Measurements from ENCODE around the gene STK11IP. TPM values are rescaled to one million over a fixed set of nuclear protein-coding genes. Genes with fewer than 3 reads are reported as not detected.

Gene STK11IP
- total and polyA plus RNA-seq, 9 donors = 12.7 to 23.8 (median 18.9) TPM

DNA sequence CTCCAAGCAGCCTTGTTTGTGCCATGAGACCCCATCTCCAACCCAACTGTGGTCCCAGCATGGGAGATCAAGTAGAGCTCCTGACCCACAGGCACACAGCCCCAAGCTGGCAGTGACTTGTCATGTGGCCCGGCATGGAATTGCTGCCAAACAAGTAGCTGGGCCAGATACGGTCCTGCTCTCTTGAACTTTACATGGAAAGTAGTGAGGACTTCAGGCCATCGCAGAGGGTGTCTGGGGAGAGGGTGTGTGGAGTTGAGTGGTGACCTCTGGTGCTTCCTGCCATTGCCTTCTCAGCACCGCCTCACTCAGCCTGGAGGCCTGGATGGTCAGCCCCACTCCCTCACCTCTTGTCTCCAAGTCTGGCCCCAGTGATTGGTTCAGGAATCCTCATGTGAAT is 18.9 kb downstream of the STK11IP start:
- no peak for DNase-seq
- Histone ChIP-seq H3K27ac (ENCODE audit: low read length) (no peak overlapping the region), H3K9me3 (replicated peaks; ENCODE audit: control insufficient read depth, low read depth, low read length) (no peaks in the 10 kb centered on the region), H3K4me3 (ENCODE audit: low read length) (no peak overlapping the region), H3K27me3 (ENCODE audit: control insufficient read depth, insufficient read depth, low read length) (no peaks in the 10 kb centered on the region), H3K36me3 (ENCODE audit: control insufficient read depth, insufficient read depth, low read length) (peaks cover 38% of the 10 kb centered on the region), H3K4me1 (ENCODE audit: control insufficient read depth, insufficient read depth, low read length) (peaks cover 13% of the 10 kb centered on the region)
- 79% methylated on average over 4 of the region's 4 CpGs for WGBS (ENCODE audit: insufficient coverage)

DNA sequence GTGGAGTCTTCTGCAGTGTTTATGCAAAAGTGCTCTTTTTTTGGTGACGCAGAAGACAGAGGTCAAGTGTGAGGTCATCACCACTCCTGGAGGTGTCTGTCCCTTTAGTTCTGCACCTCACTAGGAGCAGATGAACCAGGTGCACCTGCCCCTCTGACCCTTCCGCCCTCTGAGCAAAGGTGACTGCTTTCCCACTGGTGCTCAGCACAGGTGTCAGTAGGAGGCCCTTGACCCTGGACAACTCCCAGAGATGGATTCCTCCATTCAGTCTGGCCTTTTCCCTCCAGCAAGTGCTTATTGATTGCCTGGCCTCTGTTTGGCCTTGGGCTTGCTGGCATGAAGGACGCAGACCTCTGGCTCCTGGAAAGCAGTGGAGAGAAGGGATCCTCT is 21.1 kb downstream of the STK11IP start:
- Histone ChIP-seq H3K27ac (ENCODE audit: low read length) (no peak overlapping the region), H3K4me1 (ENCODE audit: control insufficient read depth, insufficient read depth, low read length) (peaks cover 5% of the 10 kb centered on the region), H3K27me3 (ENCODE audit: control insufficient read depth, insufficient read depth, low read length) (no peaks in the 10 kb centered on the region), H3K4me3 (ENCODE audit: low read length) (no peak overlapping the region), H3K36me3 (ENCODE audit: control insufficient read depth, insufficient read depth, low read length) (peaks cover 25% of the 10 kb centered on the region), H3K9me3 (replicated peaks; ENCODE audit: control insufficient read depth, low read depth, low read length) (no peaks in the 10 kb centered on the region)
- DNase-seq = no peak
- WGBS (ENCODE audit: insufficient coverage) = 89% methylated on average over 2 of the region's 3 CpGs

GRCh38 chr2:219619235-219619634 is 21.6 kb downstream of the STK11IP start:
- WGBS (ENCODE audit: insufficient coverage) = no CpG with 5 or more reads among the region's 4 CpGs
- H3K27me3 ChIP-seq (ENCODE audit: control insufficient read depth, insufficient read depth, low read length) = no peaks in the 10 kb centered on the region
- H3K36me3 ChIP-seq (ENCODE audit: control insufficient read depth, insufficient read depth, low read length) = peaks cover 23% of the 10 kb centered on the region
- H3K27ac ChIP-seq (ENCODE audit: low read length) = no peak overlapping the region
- H3K9me3 ChIP-seq (replicated peaks; ENCODE audit: control insufficient read depth, low read depth, low read length) = no peaks in the 10 kb centered on the region
- no peak for DNase-seq
- H3K4me3 ChIP-seq (ENCODE audit: low read length) = no peak overlapping the region
- H3K4me1 ChIP-seq (ENCODE audit: control insufficient read depth, insufficient read depth, low read length) = peaks cover 4% of the 10 kb centered on the region

- H3K27me3 ChIP-seq (ENCODE audit: control insufficient read depth, insufficient read depth, low read length) = peaks cover 4% of the 10 kb centered on the region
- no peak for DNase-seq
- H3K27ac ChIP-seq (ENCODE audit: low read length) = no peak overlapping the region
- 86% methylated on average over 1 of the region's 6 CpGs for WGBS (ENCODE audit: insufficient coverage)
- peaks cover 10% of the 10 kb centered on the region for H3K36me3 ChIP-seq (ENCODE audit: control insufficient read depth, insufficient read depth, low read length)
- peaks cover 6% of the 10 kb centered on the region for H3K4me1 ChIP-seq (ENCODE audit: control insufficient read depth, insufficient read depth, low read length)
- H3K9me3 ChIP-seq (replicated peaks; ENCODE audit: control insufficient read depth, low read depth, low read length) = no peaks in the 10 kb centered on the region
- H3K4me3 ChIP-seq (ENCODE audit: low read length) = no peak overlapping the region
Measured at GRCh38 chr2:219620546-219620945, 22.9 kb downstream of the STK11IP start.

- no peak for DNase-seq
- H3K9me3 ChIP-seq (replicated peaks; ENCODE audit: control insufficient read depth, low read depth, low read length) = no peaks in the 10 kb centered on the region
- H3K4me3 ChIP-seq (ENCODE audit: low read length) = no peak overlapping the region
- no peaks in the 10 kb centered on the region for H3K36me3 ChIP-seq (ENCODE audit: control insufficient read depth, insufficient read depth, low read length)
- H3K27me3 ChIP-seq (ENCODE audit: control insufficient read depth, insufficient read depth, low read length) = peaks cover 12% of the 10 kb centered on the region
- no CpG with 5 or more reads among the region's 4 CpGs for WGBS (ENCODE audit: insufficient coverage)
- H3K4me1 ChIP-seq (ENCODE audit: control insufficient read depth, insufficient read depth, low read length) = peaks cover 8% of the 10 kb centered on the region
- H3K27ac ChIP-seq (ENCODE audit: low read length) = no peak overlapping the region
Measured at GRCh38 chr2:219621935-219622334, 24.3 kb downstream of the STK11IP start.

DNA sequence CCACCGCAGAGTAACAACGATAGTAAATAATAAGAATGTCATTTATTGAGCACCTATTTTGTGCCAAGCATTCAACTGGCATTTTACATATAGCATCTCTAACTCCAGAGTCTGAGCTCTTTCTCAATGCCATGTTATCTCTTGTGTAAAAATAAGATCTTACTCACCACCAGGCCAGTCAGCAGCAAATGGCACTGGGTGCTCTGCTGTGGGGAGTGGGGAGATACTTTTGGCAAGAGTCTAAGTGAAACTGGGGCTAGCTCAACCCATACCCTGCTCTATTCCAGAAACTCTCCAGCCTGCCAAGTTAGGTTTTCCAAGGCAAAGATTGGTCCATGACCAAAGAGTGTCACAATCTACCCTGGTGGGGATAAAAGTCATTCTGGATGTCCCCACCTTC is 24.8 kb downstream of the STK11IP start:
- no CpG with 5 or more reads among the region's 2 CpGs for WGBS (ENCODE audit: insufficient coverage)
- DNase-seq = no peak

DNA sequence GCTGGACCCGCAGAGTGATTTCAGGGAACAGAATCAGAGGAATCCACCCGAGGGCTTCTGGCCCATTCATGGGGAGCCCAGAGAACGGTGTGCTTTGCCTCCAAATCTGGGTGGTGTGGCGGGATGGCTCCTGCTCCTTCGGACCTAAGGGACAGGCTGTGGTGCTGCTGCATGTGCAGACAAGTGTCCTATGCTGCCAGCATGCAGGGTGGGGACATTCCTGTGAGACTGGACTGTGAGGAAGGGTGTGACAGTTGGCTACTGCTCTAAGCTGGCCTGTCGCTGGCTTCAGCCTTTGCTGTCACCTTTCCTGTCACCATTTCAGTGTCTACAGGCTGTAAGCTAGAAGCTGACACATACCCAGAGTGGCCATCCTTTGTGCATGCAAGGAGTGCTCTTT is 26.9 kb downstream of the STK11IP start:
- Histone ChIP-seq H3K27ac (ENCODE audit: low read length) (no peak overlapping the region), H3K9me3 (replicated peaks; ENCODE audit: control insufficient read depth, low read depth, low read length) (no peaks in the 10 kb centered on the region), H3K4me3 (ENCODE audit: low read length) (no peak overlapping the region), H3K4me1 (ENCODE audit: control insufficient read depth, insufficient read depth, low read length) (peaks cover 22% of the 10 kb centered on the region), H3K36me3 (ENCODE audit: control insufficient read depth, insufficient read depth, low read length) (no peaks in the 10 kb centered on the region), H3K27me3 (ENCODE audit: control insufficient read depth, insufficient read depth, low read length) (peaks cover 20% of the 10 kb centered on the region)
- DNase-seq = no peak
- WGBS (ENCODE audit: insufficient coverage) = 88% methylated on average over 4 of the region's 6 CpGs

More for the DNA sequence above, 24.8 kb downstream of the STK11IP start:
- peaks cover 12% of the 10 kb centered on the region for H3K27me3 ChIP-seq (ENCODE audit: control insufficient read depth, insufficient read depth, low read length)
- H3K27ac ChIP-seq (ENCODE audit: low read length) = no peak overlapping the region
- no peaks in the 10 kb centered on the region for H3K36me3 ChIP-seq (ENCODE audit: control insufficient read depth, insufficient read depth, low read length)
- no peak overlapping the region for H3K4me3 ChIP-seq (ENCODE audit: low read length)
- no peaks in the 10 kb centered on the region for H3K9me3 ChIP-seq (replicated peaks; ENCODE audit: control insufficient read depth, low read depth, low read length)
- peaks cover 10% of the 10 kb centered on the region for H3K4me1 ChIP-seq (ENCODE audit: control insufficient read depth, insufficient read depth, low read length)

DNA sequence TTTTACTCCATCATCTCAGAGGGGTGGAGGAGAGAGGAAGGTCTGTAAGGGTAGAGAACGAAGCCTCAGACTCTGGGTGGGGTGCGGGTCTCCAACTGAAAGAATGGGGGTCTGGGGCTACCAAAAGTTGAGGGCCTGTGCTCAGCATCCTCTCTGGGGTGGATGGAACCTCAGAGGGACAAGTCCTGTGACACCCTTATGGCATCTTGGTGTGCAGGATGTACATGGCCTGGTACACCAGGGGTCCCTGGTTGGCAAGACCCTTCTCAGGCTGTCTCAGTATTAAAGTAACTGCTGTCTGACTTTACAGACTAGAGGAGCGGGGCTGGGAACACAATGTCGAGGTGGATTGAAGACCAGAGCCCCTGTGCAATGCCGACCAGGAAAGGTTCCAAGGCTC is 27.5 kb downstream of the STK11IP start:
- Histone ChIP-seq H3K27ac (ENCODE audit: low read length) (no peak overlapping the region), H3K4me3 (ENCODE audit: low read length) (no peak overlapping the region), H3K9me3 (replicated peaks; ENCODE audit: control insufficient read depth, low read depth, low read length) (no peaks in the 10 kb centered on the region), H3K27me3 (ENCODE audit: control insufficient read depth, insufficient read depth, low read length) (peaks cover 20% of the 10 kb centered on the region), H3K36me3 (ENCODE audit: control insufficient read depth, insufficient read depth, low read length) (no peaks in the 10 kb centered on the region), H3K4me1 (ENCODE audit: control insufficient read depth, insufficient read depth, low read length) (peaks cover 24% of the 10 kb centered on the region)
- WGBS (ENCODE audit: insufficient coverage) = 94% methylated on average over 3 of the region's 5 CpGs
- DNase-seq = no peak

DNA sequence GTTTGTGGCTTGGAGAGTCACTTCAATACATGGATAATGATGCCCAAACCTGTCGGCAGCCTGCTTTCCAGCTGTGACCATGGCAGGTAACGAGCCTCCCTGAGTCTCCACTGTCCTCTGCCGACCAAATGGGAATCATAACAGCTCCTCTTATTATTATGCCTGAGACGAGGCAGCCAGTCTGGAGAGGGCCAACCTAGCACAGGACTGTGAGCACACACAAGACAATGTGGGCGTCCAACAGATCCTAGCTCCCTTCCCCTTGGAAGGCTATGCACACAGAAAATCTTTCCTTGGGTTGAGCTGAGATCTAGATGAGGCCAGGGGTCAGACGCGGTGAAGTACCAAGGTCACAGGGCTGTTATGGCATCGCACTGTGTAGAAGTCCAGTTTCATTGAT is 28.9 kb downstream of the STK11IP start:
- Histone ChIP-seq H3K4me3 (ENCODE audit: low read length) (no peak overlapping the region), H3K9me3 (replicated peaks; ENCODE audit: control insufficient read depth, low read depth, low read length) (no peaks in the 10 kb centered on the region), H3K27me3 (ENCODE audit: control insufficient read depth, insufficient read depth, low read length) (peaks cover 20% of the 10 kb centered on the region), H3K4me1 (ENCODE audit: control insufficient read depth, insufficient read depth, low read length) (peaks cover 32% of the 10 kb centered on the region), H3K36me3 (ENCODE audit: control insufficient read depth, insufficient read depth, low read length) (no peaks in the 10 kb centered on the region), H3K27ac (ENCODE audit: low read length) (no peak overlapping the region)
- WGBS (ENCODE audit: insufficient coverage) = 76% methylated on average over 5 of the region's 8 CpGs
- DNase-seq = no peak

DNA sequence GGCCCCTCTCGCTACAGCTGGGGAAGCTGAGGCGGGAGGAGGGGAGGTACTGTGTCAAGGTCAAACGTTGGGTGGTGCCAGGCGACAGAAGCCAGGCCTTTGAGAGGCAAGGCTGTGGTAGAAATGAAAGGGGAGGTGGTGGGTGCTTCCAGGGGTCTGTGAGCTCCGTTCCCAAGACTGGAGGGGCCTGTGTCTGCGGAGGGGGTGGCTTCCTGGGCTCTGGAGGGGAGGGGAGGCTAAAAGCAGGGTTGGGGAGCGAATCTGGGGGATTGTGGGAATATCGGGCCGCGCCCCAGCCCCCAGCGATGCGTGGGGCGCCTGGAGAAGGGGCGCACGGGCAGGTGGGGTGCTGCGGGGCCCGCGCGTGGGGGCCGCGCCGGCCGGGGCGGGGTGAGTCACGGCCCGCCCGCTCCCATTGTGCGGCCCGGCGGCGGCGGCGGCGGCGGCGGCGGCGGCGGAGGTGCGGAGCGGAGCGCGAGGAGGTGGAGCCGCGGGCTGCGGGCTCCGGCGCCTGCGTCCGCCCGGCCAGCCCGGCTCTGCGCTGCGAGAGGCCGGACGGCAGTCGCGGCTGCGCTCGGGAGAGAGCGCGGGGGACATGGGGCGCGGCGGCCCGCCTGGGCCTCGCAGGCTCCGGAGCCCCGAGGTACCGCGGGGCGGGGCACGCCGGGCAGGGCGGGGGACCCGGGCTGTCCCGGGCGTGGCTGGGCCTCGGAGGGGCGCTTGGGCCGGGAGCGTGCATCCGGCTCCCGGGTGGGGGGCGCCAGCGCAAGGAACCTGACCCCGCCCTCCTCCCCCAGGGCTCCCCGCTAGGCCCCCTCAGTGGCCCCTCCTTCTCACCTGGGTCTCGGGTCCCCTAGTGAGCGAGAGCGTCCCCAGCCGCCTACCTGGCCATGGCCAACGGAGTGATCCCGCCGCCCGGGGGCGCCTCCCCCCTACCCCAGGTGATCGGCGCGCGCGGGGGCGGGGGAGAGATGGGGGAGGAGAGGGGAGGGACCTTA is 29.7 kb downstream of the STK11IP start, which contains the start of gene SLC4A3:
Gene SLC4A3, plus strand, starts transcription at position 528 of the 998 bp plus-strand sequence. Its CDS starts 363 bp downstream, at position 891.
- Histone ChIP-seq H3K4me1 (ENCODE audit: control insufficient read depth, insufficient read depth, low read length) (peaks cover 35% of the 10 kb centered on the region), H3K27ac (ENCODE audit: low read length) (no peak within 1 kb of the TSS), H3K27me3 (ENCODE audit: control insufficient read depth, insufficient read depth, low read length) (peaks cover 20% of the 10 kb centered on the region), H3K9me3 (replicated peaks; ENCODE audit: control insufficient read depth, low read depth, low read length) (no peaks in the 10 kb centered on the region), H3K36me3 (ENCODE audit: control insufficient read depth, insufficient read depth, low read length) (peaks cover 5% of the 10 kb centered on the region), H3K4me3 (ENCODE audit: low read length) (peak within 1 kb of the TSS; percentile 49)
- WGBS (ENCODE audit: insufficient coverage) = 1% methylated on average over 81 of the region's 103 CpGs
- peak; percentile 33 for DNase-seq
